Activated naive CD4-positive, alpha-beta T cell treated with anti-CD3 and anti-CD28 coated beads, Interleukin-2, amount 10 ng/mL, durations not matched to agents 5 hours and 36 hours (primary cell): ENCODE data around the gene SH3YL1. TPM values are rescaled to one million over a fixed set of nuclear protein-coding genes. Genes with fewer than 3 reads are reported as not detected.

Experiments
- total RNA-seq, 2 experiments: library from RNA; stranded (reverse); gene quantifications; one replicate each; pipeline ENCODE4 v1.2.3, GENCODE V29; 2021

Gene SH3YL1, protein sequence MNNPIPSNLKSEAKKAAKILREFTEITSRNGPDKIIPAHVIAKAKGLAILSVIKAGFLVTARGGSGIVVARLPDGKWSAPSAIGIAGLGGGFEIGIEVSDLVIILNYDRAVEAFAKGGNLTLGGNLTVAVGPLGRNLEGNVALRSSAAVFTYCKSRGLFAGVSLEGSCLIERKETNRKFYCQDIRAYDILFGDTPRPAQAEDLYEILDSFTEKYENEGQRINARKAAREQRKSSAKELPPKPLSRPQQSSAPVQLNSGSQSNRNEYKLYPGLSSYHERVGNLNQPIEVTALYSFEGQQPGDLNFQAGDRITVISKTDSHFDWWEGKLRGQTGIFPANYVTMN
- total RNA-seq, result 10 to 100 TPM; 28.7 to 30.8 TPM

DNA sequence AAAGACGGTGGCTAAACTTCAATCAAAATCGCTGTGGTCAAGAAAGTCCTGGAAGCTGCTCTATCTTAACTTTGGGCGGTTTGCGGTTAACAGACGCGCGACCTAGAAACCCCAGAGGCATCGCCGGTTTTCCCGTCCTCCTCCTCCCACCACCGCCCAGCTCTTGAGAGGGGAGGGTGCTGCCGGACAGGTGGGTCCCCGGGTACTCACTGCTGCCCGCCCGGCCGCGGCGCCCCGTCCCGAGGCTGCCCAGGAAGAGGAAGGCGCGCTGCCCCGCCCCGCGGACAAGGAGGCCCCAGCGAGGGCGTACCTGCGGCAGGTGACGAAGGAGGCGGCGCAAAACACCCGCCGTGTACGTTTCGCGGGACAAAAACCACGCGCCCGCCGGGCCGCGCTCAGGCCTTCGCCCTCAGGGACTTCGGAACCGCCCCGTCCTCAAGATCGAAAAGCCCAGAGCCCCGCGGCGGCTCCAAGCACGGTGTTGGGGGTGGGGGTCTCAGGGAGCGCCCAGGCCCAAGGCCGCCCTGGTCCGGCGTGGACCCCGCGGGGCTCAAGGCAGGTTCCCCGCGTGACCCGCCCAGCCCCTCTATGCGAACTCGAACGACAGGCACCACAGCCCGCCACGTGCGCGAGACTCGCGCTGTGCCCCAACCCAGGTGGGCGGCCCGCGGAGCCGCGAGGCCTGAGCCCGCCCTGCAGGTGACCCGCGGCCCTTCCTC is at the start of gene SH3YL1:
Gene SH3YL1 (minus strand): TSS at position 259 of the 719 bp plus-strand sequence. CDS start 48 bp downstream, at position 211.

DNA sequence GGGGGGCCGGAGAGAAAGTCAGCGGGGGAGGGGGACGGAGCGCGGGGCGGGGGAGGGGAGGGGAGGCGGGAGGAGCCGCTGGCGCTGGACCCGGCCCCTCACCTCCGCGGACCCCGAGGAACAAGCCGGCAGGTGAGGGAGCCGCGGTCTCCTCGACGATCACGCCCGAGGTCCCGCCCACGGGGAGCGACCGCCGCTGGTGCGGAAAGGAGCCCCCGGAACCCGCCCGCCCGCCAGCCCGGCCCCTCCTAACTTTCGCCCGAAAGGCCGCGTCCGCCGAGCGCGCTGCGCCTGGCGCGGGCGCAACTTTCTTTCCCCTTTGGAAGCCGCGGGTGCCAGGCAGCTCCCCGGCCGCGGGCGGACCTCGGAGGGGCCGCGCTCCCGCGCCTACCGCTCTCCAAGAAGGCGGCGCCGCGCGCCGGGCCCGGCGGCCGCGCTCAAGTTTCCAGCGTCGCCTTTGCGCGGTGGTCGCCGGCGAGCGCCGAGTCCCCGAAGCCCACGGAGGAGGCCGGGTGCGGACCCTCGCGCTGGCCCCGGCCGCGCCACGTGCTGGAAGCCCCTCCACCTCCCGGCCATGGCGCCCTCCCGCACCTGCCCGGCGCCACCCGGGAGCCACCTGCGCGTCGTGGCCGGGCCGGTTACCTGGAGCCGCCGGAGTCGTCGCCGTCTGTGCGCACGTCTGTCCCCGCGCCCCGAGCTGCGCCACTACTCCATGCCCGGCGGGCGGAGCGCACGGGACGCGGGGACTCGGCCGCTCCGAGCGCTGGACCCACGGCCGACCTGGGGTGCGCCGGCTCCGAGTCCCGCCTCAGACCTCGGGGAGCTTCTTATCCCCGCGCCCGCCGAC is 24.3 kb upstream of the SH3YL1 start, which contains the start of gene ALKAL2:
Gene ALKAL2 (minus strand): TSS at position 181 of the 847 bp plus-strand sequence. CDS start 256 bp downstream, outside the sequence.

DNA sequence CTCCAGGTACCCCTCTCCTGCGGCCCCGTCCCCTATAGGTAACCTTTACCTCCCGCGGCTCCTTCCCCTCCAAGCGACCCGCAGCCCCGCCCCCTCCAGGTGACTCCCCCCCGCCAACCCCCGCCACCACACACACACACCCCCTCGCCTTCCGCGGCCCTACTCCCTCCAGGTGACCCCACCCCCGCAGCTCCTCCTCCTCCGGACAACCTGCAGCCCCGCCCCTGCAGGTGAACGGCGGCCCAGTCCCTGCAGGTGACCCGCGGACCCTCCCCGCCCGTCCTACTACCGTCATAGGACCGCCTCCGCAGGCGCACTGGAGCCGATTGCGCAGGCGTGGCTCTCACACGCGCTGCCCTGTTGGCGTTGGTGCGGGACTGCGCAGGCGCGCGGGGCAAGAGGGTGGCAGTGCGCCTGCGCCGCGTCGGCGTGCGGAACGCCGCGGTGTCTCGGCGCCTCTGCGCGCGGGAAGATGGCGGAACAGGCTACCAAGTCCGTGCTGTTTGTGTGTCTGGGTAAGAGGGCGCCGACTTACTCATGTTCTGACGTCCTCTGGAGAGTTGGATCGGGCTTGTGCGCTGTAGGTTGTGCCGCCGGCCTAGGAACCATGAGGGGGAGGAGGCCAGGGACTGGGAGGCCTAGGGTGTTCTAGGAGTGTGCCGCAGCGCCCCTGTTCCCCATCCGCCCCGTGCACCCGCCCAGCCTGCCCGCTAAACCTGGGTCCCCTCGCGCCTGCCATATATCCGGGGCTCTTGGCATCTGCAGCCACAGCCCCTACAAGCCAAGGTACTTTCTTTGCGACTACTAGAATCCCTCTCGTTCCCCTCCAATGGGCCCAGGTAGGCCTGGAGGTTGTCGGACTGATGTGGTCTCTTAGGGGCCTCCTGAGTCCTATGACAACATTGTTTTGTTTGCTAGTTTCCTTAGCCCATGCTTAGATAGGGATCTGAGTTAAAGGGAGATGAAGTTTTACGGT is 949 bp upstream of the SH3YL1 start, which contains the start of gene ACP1:
Gene ACP1 (plus strand): TSS at position 455 of the 976 bp plus-strand sequence. CDS start 18 bp downstream, at position 473.

Other genes with a start within 250 kb of the SH3YL1 start
- gene FAM110C, start 217.5 kb downstream of the SH3YL1 start, total RNA-seq, result under 1 TPM; 0.22 to 0.30 TPM
- gene ACP1, start 915 bp upstream of the SH3YL1 start, total RNA-seq, result 10 to 100 TPM; 83.2 to 87.7 TPM
- gene ALKAL2, start 24.1 kb upstream of the SH3YL1 start, total RNA-seq, result under 1 TPM in 1 of 2 experiments, not detected in 1; 0.43 TPM